GM21737 (cell line): ENCODE data around the gene ZRANB1.

Experiments
- ATAC-seq: cut with Tn5 transposase; IDR thresholded peaks from one replicate; pipeline ENCODE4 v1.9.1; 2021; ENCODE audit warnings: mild to moderate bottlenecking, moderate library complexity; ENCODE audit not compliant: unreplicated experiment

ZRANB1 gene

DNA sequence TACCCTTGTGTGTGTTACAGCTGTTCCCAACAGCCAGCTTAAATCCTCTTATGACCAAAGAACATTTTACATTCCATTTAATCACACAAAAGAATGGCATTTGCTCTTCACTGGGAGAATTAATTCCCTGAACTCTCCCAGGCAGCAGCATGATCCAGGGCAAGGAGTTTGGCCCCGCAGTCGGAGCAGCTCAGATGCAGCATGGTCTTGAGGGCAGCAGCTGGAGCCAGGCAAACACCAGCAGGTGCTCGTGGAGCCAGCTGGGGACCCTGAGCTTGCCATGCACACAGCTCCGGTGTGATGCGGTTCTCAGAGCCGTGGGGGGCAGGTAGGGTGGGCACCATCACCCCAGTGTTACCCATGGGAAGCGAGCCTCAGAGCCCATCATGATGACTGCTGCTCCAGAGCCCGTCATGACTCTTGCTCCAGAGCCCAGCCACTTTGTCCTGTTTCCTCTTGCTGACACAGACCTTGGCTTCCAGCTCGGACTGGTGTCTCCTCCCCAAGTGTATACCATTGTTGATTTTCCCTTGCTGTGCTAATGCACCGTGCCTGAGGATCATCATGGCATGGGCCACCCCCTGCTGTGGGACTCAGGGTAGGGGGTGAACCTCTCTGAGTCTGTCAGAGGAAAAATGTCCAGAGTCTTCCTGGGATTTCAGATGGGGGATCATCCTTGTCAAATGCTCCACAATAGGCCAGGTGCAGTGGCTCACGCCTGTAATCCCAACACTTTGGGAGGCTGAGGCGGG lies 75.8 kb downstream of the ZRANB1 start:
- ATAC-seq, result no peak

DNA sequence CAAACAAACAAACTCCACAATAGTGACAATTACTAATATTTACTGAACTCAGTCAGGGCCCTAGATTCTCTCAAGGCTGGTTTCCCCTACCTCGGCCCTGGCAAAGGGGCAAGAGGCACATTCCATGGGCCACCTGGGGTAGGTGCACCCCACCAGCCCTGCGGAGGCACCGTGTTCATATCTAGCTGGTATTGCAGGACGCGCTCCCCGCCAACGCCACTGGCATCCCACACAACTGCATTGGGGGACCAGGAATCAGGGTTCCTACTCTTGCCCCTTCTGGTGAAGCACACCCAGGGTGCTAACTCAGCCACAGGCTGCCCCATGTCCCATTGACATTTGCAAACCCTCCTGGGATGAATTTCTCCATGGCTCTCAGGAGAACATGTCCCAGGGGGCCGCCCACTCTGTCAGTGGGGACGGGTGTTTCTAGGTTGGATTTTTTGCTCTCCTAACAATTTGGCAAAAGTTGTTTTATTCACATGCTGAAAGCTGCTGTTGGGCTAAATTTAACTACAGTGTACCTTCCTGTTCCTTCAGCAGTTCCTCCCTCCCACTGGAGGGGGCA lies 76.7 kb downstream of the ZRANB1 start:
- ATAC-seq, result no peak

DNA sequence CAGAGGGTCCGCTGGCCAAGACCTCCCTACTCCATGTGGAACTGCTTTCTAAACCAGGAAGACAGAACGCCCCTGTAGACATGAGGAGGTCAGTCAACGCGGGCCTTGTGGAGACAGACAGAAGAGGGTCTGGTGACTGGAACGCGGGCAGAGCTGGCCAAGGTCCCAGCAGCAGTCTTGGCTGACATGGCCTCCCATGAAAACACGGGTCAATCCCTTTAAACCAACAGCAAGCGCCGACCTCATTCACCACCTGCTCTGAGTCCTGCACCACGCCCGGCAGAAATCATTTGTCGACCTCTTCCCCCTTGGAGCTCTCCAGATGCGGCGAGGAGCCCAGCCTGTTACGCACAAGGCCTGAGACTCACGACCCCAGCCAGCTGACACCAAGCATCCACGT lies 78.5 kb downstream of the ZRANB1 start:
- ATAC-seq, result no peak

DNA sequence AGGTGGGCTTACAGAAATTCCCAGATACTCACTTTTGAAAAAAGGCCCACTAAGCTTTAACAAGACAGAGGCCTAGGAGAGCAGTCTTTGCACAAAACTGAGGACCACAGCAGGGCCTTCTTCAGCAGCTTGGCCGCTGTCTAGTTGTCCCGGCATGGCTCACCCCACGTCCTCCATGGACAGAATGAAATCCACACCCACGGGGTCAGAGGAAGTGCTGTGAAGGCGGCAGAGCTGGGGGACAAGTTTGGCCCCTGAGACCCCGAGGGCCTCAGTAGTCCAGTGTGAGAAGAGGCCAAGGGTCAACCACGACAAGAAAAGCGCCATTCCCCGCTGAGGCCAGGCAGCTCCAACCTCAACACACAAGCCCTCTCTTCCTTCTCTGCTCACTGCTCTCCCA lies 78.9 kb downstream of the ZRANB1 start:
- ATAC-seq, result no peak

DNA sequence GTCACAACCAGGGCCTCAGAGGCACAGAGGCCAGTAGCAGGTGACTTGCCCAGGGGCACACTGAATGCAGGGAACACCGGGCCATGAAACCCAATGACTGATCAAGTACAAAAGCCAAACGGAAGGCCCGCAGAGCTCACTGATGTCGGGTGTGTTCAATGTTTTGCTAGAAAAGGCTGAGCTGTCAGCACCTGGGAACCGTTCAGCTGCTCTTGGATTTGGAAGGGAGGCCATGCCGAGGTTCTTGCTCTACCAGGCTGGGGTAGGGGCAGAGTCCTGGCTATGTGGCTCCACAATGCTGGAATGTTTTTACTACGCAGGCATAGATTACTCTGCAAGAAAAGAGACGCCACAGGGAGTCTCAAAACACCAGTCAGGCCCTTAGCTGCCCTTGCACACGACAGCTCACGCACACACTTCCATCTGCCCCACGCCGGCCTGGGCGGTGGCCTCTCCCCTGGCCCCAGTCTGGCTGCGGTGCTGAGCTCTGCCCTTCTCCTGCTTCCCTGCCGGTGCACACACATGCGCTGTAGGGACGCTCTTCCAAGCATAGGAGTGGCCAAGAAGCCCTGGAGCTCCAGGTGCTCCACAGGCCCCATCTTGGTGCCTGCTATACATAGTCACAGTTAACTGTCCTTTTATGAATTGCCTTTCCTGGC lies 79.9 kb downstream of the ZRANB1 start:
- no peak for ATAC-seq

DNA sequence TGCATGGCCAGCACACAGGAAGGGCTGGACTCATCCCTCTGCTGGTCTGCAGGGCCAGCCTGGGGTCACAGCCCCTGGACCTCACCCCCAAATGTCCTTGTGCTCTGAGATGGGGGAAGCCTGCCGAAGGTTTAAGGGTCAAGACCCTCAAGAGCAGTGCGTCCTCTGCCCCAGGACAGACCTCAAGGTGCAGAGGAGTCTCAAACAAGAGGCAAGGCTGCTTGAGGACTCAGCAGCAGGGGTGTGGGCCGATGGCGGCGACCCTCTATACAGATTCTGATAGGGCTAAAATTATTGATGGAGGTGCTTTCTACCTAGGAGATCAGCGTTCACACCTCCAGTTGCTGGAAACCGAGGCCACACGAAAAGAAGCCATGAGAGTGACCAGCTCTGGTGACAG lies 80.7 kb downstream of the ZRANB1 start:
- ATAC-seq, result no peak

DNA sequence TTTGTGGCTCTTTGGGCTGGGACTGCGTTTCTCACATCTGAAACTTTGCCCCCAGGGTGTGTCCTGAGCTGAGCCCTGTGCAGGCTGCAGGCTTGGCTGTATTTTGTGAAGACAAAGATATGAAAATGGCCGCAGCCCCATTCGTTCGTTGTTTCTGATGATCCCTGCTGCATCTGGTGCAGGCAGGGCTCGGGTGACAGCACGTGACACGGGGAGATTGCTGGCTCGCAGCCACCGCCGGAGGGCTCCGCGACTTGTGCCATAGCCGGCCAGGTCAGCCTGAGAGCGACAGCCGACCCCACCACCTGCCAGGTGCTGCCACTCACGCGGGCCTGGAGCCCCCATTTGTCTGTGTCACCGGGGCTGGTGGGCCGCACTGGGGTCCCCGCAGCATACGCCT lies 81.3 kb downstream of the ZRANB1 start:
- ATAC-seq, result no peak

DNA sequence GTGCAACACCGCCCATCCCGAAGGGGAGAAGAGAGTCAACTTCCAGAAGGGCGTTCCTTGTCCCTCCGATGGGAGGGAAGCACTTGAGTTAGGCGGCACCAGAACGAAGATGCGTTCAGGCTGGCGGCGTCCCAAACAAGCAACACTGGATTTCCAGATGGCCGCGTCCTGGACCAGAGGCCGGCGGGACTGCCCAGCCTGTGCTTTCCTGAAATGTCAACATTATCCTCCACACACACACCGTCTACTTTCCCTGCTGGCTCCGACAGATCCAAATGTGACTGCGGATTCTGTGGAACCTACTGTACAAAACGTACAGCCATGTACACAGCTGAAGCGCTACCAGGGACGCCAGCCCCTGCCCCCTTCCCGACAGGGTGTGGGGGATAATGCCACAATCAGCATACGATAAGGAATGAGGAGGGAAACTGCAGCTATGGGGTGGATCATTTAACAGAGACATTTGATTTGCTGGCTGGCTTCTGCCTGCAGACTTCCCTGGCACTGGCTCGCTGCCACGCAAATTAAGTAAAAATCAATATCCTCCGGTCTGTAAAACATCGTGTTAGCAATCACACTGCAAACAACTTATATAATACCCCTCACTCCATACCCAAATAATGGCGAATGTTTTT lies 82.1 kb downstream of the ZRANB1 start:
- ATAC-seq, result no peak

DNA sequence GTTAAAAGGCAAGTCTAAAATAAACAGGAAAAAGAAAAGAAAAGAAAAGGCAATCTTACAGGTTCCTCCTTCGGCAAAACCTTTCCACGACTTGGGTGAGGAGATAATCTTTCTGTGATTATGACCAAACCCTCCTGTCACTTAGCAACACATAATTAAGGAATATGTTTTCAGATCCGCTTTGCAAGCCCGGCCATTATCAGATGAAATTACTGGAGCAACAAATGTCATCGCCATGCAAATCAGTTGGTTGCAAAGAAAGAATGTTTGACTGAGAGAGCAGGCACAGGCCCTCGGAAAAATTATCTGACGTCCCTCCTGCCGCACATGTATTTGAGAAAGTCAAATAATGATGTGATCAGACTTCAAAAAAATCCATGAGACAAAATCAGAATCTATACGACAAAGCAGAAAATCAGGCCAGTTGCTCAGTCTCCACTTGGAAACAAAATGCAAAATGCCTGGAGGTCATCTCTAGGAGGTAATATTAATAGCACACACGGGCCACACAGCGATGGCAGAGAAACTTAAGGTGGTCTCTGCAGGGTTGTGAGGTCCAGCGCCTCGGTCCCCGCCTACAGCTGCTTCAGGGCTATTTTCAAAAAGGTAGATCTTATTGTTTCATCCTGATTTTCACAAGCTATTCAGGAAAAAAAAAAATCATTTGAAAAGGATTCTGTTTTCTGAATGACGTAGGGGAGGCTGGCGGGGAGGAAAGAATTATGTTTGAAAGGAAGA lies 82.7 kb downstream of the ZRANB1 start:
- no peak for ATAC-seq

DNA sequence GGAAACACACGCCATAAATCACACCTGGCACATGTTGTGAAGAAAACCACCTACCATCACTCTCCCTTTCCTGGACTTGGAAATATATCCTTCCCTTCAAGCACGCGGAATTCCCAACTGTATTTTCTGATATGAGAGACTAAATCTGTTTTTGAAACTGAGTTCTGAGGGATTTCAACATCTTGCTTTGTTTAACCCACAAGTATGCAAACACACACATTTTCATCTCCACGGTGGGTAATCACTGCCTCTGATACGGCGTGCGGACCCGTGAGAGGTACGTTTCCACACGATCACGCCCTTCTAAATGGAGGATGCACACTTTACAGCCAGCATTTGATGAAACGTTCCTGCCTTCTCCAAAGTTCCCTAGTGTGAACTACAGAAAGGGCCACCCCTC lies 83.4 kb downstream of the ZRANB1 start:
- no peak for ATAC-seq

DNA sequence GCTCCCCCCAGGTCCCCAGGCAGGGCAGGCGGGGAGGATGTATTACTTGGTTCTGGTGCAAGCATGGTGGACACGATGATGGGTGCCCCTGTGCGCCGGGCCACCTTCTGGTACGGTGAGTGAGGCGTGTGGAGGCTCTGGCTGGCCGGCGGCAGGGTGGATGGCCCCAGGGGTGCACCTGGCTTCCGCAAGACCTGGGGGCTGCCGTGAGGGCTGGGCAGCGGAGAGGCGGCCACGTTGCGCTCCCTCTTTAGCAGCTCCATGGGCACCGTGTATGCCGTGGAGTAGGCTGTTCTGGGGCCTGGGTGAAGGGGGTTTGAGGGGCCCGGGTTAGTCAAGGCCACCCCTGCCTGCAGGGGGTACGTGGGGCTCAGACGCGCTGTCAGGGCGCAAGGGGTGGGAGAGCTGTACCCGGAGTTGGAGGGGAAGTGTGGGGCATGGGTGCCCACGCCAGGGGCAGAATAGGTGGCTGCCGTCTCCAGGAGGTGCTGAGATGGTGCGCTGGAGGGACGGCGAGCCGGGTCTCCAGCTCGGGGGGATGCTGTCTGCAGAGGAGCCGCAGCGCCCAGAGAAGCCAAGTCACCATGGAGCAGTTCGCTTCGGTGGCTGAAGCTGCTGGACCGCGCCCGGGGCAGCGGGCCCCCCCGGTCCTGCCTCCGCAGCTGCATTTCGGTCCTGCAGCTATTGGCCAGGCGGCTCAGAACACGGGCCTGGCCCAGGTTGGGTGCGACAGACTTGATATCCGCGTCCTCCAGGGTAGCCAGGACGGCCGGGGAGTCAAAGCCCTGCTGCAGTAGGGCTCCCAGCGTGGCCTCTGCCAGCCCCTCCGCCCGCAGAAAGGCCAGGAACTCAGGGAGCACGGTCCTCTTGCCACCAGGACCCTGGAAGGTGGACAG lies 84.4 kb downstream of the ZRANB1 start:
- ATAC-seq, result no peak

DNA sequence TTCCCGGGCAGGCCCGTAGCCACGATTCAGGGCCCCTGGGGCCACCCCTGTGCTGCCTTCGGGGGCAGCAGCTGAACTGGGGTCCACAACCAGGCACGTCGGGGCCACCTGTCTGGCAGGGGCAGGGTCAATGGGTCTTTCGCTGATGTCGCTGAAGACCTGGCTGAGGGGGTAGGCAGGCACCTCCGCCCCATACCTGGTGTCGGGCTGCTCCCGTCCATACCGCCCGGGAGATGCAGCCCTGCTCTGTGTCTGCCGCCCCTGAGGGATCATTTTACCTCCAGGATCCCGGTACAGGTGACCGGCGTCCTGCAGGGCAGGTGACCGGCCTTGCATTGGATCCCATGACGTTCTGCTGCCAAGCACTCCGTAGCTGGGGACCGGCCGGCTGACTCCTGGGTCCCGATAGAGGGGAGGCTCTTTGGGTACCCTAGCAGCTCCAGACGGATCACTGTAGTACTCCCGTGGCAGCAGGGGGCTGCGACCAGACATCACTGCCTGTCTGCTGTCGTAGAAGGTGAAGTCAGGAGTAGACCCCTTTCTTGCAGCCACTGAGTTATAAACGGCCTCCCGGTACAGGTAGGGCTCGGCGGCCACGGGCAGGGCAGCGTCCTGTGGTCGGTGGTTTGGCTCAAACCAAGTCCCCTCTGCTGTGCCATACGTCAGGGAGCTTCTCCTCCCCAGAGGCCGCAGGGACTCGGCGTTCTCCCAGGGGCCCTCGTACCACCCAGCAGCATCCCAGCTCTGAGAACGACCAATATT lies 85.2 kb downstream of the ZRANB1 start:
- no peak for ATAC-seq

DNA sequence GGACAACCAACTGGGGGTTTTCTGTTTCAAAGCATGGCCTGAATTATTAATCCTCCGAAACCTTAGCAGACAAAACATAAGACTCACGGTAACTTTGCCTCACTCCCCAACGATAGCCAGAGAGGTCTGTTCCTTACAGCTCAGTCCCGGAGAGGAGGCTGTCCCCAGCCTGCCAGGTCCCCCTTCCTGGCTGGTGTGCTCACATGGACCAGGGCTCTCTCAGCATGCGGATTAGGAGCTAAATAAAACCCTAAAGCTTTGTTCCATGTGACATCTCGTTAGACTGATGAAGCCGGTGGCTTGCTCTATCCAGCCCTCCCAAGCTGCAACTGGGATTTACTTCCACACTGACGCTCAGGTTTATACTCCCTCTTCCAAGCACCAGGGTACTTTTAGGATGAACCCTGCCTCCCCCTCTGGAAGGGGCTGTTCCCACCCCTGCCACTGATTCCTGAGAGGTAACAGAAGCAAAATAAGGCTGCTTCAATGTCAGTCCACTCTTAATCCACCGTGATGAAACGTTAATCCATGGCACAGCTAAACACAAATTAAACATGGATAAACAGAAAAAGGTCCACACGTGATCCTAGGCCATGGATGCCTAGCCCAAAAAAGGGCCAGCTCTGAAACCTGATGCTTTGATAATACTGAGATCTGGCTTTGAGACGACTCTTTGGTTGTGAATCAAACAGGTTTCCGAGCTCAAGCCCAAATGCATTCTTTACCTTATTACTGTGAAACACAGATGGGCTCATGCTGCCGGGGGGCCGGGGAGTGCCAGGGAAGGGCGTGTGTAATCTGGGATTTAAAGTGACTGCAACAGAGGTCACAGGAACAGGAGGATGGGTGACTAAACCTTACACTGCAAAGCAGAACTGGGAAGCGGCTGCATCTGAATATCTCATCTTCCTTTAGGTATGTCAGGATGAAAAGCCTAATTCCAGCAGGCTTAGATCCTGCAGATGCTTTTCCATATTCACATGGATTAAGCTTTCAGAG lies 86.2 kb downstream of the ZRANB1 start:
- no peak for ATAC-seq

DNA sequence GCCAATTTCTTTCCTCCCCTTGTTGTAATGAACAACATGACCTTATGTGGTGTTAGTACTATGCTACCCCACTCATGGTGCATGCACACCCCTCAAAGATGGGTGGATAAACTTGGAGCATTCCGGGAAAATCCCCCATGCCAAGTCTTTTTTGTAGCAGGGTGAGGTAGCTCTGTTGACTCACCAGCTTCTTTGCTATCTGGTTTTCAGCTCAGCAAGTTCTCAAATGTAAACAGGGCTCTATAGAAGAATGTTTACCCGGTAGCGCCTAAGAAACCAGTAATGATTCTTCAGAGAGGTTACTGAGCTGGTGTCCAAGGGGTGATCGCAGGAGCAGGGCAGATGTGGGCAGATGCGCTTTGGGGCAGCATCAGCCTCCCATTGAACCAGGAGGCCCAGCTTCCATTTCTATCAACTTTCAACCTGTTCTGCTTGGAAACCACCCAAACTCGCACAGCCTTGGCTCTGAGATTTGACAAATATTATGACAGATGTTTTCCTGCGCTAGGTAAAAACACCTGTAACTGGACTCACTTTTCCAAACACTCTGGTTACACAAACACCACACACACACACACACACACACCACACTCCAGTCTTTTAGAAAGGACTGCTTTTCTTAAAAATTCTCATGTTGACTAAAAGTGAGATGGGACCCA lies 87.8 kb downstream of the ZRANB1 start:
- no peak for ATAC-seq

DNA sequence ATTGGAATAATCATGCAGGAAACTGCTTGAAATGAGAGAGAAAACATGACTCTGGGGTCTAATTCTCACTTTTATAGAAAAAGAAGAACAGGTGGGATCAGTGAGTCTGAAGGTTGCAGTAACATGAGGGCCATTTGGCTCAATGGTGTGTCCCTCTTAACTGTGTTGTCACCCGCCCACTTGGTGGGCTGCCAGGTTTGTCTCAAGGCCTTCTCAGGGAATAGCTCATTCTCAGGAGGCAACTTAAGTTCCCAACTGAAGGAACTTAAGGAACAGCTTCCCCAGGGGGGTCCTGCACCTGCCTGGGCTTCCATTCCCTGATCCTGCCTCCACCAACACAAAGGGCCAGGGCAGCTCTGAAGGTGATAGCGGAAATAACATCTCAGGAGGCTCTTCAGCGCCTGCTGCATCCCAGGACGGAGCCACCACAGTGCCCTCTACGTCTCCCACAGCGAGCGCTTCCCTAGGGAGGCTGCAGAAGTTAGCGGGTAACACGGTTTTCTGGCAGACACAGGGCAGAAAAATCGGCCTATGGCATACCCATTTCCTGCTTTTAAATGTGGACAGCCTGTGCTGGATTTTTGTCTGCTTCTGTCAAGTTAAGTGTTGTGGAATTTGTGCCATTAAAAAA lies 88.8 kb downstream of the ZRANB1 start:
- no peak for ATAC-seq

DNA sequence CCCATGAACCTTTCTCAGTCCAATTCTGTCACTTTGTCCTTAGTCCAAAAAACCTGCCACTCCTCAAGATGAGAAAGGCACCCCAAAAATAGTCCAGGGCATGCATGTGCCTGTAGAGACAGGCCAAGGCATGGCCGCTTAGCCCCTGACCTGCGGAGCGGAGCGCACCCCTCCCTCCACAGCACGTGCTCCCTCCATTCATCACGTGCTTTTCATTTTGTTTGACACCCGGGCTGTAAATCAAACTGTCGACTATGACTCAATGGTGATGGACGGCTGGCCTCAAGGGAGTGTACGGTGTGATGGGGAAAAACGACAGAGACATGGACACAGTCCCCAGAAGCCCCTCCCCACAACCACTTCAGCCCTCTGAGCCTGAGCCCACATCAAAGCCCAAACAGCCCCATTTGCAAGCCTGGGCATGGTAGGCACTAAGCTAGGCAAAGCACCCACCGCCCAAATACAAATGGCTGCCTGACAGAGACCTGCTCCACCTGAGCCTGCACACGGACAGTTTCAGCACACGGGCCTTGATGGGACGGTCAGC lies 90.6 kb downstream of the ZRANB1 start:
- ATAC-seq, result no peak
